SK-N-MC (cell line): ENCODE measurements around the gene HLA-DQA1.

Experiments used
- EZH2 ChIP-seq: fragments of 200-600 bp; sonication (generic); IDR thresholded peaks from one replicate; pipeline ENCODE4 v1.6.1; 2017; ENCODE audit warnings: antibody characterized with exemption
- FOXP2 ChIP-seq: optimal IDR thresholded peaks from 2 replicates; pipeline ENCODE3; 2011; ENCODE audit warnings: mild to moderate bottlenecking, moderate library complexity; ENCODE audit not compliant: insufficient read depth; ENCODE audit errors: extremely low read length, control extremely low read depth
- POLR2AphosphoS5 ChIP-seq: IDR thresholded peaks from 2 replicates; pipeline ENCODE4 v1.6.1; 2012; ENCODE audit warnings: mild to moderate bottlenecking, low read depth, low read length, borderline replicate concordance

GRCh38 chr6:32664827-32665362 lies 27.7 kb downstream of the HLA-DQA1 start:
- no peak for TF ChIP-seq POLR2AphosphoS5
- peak; percentile 74 for TF ChIP-seq EZH2
- TF ChIP-seq FOXP2: no peak
